Measurements from ENCODE around the gene RALGPS1.

Gene RALGPS1

GRCh38 chr9:126937444-126937843 lies 22.9 kb downstream of the RALGPS1 start:
- Histone ChIP-seq H3K9me3 (ENCODE audit: control insufficient read depth, insufficient read depth, low read length) (no peaks in the 10 kb centered on the region), H4K20me1 (ENCODE audit: control insufficient read depth, insufficient read depth, low read depth, low read length) (no peaks in the 10 kb centered on the region; the same call in 1 of the 2 replicates), H3K27me3 (ENCODE audit: control insufficient read depth, low read length) (peaks cover 8% of the 10 kb centered on the region), H3K27ac (ENCODE audit: low read depth, low read length) (no peak overlapping the region), H3K36me3 (ENCODE audit: control insufficient read depth, low read length) (no peaks in the 10 kb centered on the region), H3K4me3 (ENCODE audit: low read length) (no peak overlapping the region), H3K9me2 (replicated peaks; ENCODE audit: control insufficient read depth, low read length) (no peaks in the 10 kb centered on the region), H3K4me2 (ENCODE audit: low read length) (no peak overlapping the region), H3F3A (ENCODE audit: control insufficient read depth, insufficient read depth) (no peaks in the 10 kb centered on the region), H3K4me1 (ENCODE audit: control insufficient read depth, low read length) (no peaks in the 10 kb centered on the region), H3K79me2 (ENCODE audit: control insufficient read depth, low read length) (no peaks in the 10 kb centered on the region)
- TF ChIP-seq EZH2phosphoT487 (IDR thresholded peaks at IDR 0.05; ENCODE audit: borderline replicate concordance, low read length) = no peak
- no peak for TF ChIP-seq CTCF (IDR thresholded peaks at IDR 0.05; ENCODE audit: low read depth, low read length, poor library complexity, severe bottlenecking)

- Histone ChIP-seq H3K9me2 (replicated peaks; ENCODE audit: control insufficient read depth, low read length) (no peaks in the 10 kb centered on the region), H4K20me1 (ENCODE audit: control insufficient read depth, insufficient read depth, low read depth, low read length) (no peaks in the 10 kb centered on the region; the same call in 1 of the 2 replicates), H3K4me2 (ENCODE audit: low read length) (no peak overlapping the region), H3K4me1 (ENCODE audit: control insufficient read depth, low read length) (no peaks in the 10 kb centered on the region), H3F3A (ENCODE audit: control insufficient read depth, insufficient read depth) (no peaks in the 10 kb centered on the region), H3K79me2 (ENCODE audit: control insufficient read depth, low read length) (no peaks in the 10 kb centered on the region), H3K36me3 (ENCODE audit: control insufficient read depth, low read length) (no peaks in the 10 kb centered on the region), H3K27me3 (ENCODE audit: control insufficient read depth, low read length) (peaks cover 8% of the 10 kb centered on the region), H3K9me3 (ENCODE audit: control insufficient read depth, insufficient read depth, low read length) (no peaks in the 10 kb centered on the region), H3K4me3 (ENCODE audit: low read length) (no peak overlapping the region), H3K27ac (ENCODE audit: low read depth, low read length) (no peak overlapping the region)
- no peak for TF ChIP-seq CTCF (IDR thresholded peaks at IDR 0.05; ENCODE audit: low read depth, low read length, poor library complexity, severe bottlenecking)
- no peak for TF ChIP-seq EZH2phosphoT487 (IDR thresholded peaks at IDR 0.05; ENCODE audit: borderline replicate concordance, low read length)
Observed at GRCh38 chr9:126938327-126938726, 23.7 kb downstream of the RALGPS1 start.

GRCh38 chr9:126939821-126940221 lies 25.2 kb downstream of the RALGPS1 start:
- no peaks in the 10 kb centered on the region; the same call in 1 of the 2 replicates for H4K20me1 ChIP-seq (ENCODE audit: control insufficient read depth, insufficient read depth, low read depth, low read length)
- no peaks in the 10 kb centered on the region for H3K9me3 ChIP-seq (ENCODE audit: control insufficient read depth, insufficient read depth, low read length)
- peaks cover 8% of the 10 kb centered on the region for H3K27me3 ChIP-seq (ENCODE audit: control insufficient read depth, low read length)
- no peak overlapping the region for H3K4me2 ChIP-seq (ENCODE audit: low read length)
- no peak overlapping the region for H3K27ac ChIP-seq (ENCODE audit: low read depth, low read length)
- no peak overlapping the region for H3K4me3 ChIP-seq (ENCODE audit: low read length)
- H3K36me3 ChIP-seq (ENCODE audit: control insufficient read depth, low read length) = no peaks in the 10 kb centered on the region
- H3F3A ChIP-seq (ENCODE audit: control insufficient read depth, insufficient read depth) = no peaks in the 10 kb centered on the region
- H3K79me2 ChIP-seq (ENCODE audit: control insufficient read depth, low read length) = no peaks in the 10 kb centered on the region
- no peak for TF ChIP-seq EZH2phosphoT487 (IDR thresholded peaks at IDR 0.05; ENCODE audit: borderline replicate concordance, low read length)
- TF ChIP-seq CTCF (IDR thresholded peaks at IDR 0.05; ENCODE audit: low read depth, low read length, poor library complexity, severe bottlenecking) = no peak
- H3K9me2 ChIP-seq (replicated peaks; ENCODE audit: control insufficient read depth, low read length) = no peaks in the 10 kb centered on the region
- H3K4me1 ChIP-seq (ENCODE audit: control insufficient read depth, low read length) = no peaks in the 10 kb centered on the region

All from DOHH2 (cell line).